ENCODE results near the gene ARL17B. TPM values are rescaled to one million over a fixed set of nuclear protein-coding genes. Genes with fewer than 3 reads are reported as not detected.
"Not testable (repeated sequence)": the region's sequence is repeated elsewhere in the genome, so short reads cannot be mapped to it uniquely, and the experiment has no call there.

The ARL17B gene
- 6.6 and 13.9 TPM in 2 replicates for total RNA-seq

GRCh38 chr17:46361755-46362154, at the start of gene ARL17B:
TSS of gene ARL17B (minus strand) at chr17:46361766. CDS start at chr17:46358397, 3,369 bp downstream.
- DNase-seq (ENCODE audit: low read depth): not testable (repeated sequence)

DNA sequence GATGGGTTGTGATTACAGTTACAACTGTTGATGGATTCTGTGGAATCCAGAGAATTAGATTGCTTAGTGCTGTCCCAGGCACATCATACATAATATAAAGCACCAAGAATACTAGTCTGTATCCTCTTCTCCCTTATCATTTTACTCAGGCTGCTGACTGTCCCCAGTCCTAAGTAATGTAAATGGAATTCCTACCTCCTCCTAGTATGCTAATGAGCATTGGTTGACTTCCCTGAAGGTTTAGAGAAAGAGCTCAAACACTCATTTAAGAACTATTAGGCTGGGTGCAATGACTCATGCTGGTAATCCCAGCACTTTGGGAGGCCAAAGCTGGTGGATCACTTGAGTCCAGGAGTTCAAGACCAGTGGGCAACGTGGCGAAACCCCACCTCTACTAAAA, 48.3 kb upstream of the ARL17B start:
- DNase-seq (ENCODE audit: low read depth): not testable (repeated sequence)

- DNase-seq (ENCODE audit: low read depth): not testable (repeated sequence)
Measured at GRCh38 chr17:46407155-46407554, 45.6 kb upstream of the ARL17B start.

- not testable (repeated sequence) for DNase-seq (ENCODE audit: low read depth)
Measured at GRCh38 chr17:46401033-46401787, 39.6 kb upstream of the ARL17B start.

GRCh38 chr17:46400543-46400942, 39.0 kb upstream of the ARL17B start:
- DNase-seq (ENCODE audit: low read depth): not testable (repeated sequence)

DNA sequence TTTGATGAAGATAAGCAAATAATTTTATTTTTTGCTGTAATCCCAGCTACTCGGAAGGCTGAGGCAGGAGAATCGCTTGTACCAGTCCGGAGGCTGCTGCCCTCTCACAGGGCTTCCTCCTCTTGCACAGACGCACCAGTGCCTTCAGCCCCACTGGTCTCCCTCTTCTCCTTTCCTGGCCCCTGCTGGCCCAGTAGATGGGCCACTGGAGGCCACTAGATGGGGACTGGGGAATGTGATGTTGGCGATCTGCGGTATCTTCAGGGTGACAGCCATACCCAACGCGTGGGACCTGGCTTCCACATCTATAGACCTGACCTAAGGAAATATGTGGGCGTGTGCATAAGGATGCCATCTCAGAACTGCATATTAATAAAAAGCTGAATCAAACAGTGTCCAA, 38.4 kb upstream of the ARL17B start:
- DNase-seq (ENCODE audit: low read depth): not testable (repeated sequence)

- DNase-seq (ENCODE audit: low read depth): not testable (repeated sequence)
Measured at GRCh38 chr17:46396292-46396691, 34.7 kb upstream of the ARL17B start.

- not testable (repeated sequence) for DNase-seq (ENCODE audit: low read depth)
Measured at GRCh38 chr17:46393702-46394101, 32.1 kb upstream of the ARL17B start.

- DNase-seq (ENCODE audit: low read depth): not testable (repeated sequence)
Measured at GRCh38 chr17:46385491-46385890, 23.9 kb upstream of the ARL17B start.

GRCh38 chr17:46383118-46383517, 21.6 kb upstream of the ARL17B start:
- not testable (repeated sequence) for DNase-seq (ENCODE audit: low read depth)

- not testable (repeated sequence) for DNase-seq (ENCODE audit: low read depth)
Measured at GRCh38 chr17:46373418-46373817, 11.9 kb upstream of the ARL17B start.

GRCh38 chr17:46372236-46373229, 11.0 kb upstream of the ARL17B start:
- DNase-seq (ENCODE audit: low read depth): not testable (repeated sequence)

DNA sequence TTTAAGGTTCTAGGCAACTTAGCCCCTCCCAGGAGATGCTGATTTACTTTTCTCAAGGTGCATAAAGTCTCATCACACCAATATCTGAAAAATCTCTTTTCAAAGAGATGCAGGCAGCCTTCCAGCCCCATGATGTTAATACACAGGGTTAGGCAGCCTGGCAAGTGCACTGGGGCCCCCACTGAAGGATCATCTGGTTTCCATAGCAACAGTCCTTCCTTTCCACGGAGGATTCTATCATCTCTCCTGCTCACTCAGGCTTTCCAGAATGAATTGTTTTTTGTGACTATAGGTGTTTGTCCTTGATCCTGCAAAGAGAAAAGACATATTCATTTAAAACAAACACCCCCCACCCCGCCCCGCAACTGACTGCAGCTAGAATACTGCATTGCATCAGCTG, 6.0 kb upstream of the ARL17B start:
- DNase-seq (ENCODE audit: low read depth): not testable (repeated sequence)

DNA sequence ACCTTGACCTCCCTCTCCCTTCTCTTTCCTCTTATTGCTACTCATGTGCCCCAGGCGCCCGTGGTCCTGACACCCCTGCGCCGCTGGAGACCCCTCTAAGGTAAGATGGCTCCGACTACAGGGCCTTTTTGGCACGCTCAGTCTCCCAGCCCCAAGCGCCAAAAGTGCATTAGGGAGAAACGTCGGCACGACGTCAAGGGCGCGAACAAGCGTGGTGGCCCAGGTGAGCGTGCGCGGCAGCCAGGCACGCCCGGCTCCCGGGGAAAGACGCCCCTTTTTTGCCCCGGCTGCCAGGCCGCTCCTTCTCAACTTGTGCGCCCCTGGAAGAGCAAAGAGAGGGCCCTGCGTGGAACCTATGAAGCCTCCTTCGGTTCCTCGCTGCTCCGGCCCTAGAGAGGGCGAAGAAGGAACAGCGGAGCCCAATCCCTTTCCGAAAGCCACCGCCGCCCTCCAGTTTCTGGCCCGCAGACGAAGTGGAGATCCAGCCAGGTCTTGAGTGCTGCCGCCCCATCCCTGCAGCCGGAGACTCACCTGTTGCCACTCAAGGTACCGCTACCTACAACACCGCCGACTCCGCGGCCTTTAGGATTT, 326 bp downstream of the ARL17B start:
- DNase-seq (ENCODE audit: low read depth): not testable (repeated sequence)

DNA sequence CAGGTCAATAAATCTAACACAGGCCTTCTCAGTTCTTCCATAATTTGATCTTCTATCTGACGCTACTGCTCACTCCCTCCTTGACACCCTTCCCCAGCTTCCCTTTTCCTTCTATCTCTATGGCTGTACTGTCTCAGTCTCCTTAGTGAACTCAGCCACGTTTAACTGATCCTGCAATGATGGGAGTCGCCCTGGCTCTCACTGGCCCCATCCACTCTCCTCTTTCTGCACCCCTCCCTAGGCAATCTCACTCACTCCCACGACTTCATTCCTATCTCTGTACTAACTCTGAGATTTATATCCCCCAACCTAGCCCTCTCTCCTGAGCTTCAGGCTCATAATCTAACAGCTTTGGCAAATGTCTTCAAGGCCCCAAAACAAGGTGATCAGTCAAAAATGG, 7.7 kb downstream of the ARL17B start:
- not testable (repeated sequence) for DNase-seq (ENCODE audit: low read depth)

DNA sequence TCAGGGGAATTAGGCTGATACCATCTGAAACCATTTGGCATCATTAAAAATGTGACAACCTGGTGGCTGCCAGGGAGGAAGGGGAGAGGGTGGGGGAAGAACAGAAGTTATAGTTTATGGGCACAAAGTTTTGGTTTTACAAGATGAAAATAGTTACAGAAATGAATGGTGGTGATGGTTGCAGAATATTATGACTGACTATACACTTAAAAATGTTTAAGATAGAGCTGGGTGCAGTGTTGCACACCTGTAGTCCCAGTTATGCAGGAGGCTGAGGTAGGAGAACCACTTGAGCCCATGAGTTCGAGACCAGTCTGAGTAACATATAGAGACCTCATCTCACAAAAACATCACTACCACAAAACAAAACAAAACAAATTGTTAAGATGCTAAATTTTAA, 12.5 kb downstream of the ARL17B start:
- DNase-seq (ENCODE audit: low read depth): not testable (repeated sequence)

DNA sequence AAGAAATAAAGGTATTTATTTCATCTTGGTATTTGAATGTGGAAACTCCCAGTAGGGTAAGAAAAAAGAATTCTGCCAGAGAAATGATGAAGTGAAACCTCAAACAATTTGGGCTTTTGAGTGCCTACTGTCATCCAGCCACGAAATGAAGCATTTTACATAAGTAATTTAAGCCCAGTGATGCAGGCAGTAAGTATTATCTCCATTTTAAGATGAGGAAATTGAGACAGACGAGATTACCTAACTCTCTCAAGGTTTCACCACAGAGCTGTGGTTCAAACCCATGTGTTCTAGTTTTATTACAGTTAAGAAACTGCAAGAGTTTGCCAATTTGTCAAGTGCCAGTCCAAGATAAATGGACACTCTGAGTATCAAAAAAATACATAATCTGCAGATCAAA, 13.2 kb downstream of the ARL17B start:
- DNase-seq (ENCODE audit: low read depth): not testable (repeated sequence)

GRCh38 chr17:46342131-46342530, 19.4 kb downstream of the ARL17B start:
- not testable (repeated sequence) for DNase-seq (ENCODE audit: low read depth)

DNA sequence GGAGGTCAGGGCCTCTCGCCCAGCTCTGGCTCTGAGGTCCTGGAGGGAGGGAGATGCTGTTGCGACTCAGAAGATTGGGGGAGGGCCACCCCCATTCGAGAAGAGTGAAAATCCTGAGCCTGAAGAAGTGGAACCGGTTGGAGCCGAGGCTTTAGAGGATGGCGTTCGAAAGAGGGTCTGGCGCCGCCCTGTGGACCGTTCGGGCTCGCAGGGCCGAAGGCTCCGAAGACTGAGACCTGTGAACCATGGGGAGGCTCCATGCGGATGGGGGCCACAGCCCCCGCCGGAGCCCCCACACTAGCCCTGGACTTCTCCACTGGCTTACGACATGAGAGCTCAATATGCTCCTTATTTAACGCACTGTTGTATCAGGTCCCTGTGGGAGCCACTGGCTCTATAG, 20.3 kb downstream of the ARL17B start:
- DNase-seq (ENCODE audit: low read depth): not testable (repeated sequence)

GRCh38 chr17:46294831-46295230, 66.7 kb downstream of the ARL17B start, which contains the start of gene LRRC37A:
TSS of gene LRRC37A (plus strand) at chr17:46295131. CDS start at chr17:46295134, 3 bp downstream.
- DNase-seq (ENCODE audit: low read depth): not testable (repeated sequence)

GRCh38 chr17:46291618-46292017, 69.9 kb downstream of the ARL17B start:
- not testable (repeated sequence) for DNase-seq (ENCODE audit: low read depth)

Measured in renal cortical epithelial cell (primary cell).